Measurements from ENCODE around the gene SMARCC2. TPM values are rescaled to one million over a fixed set of nuclear protein-coding genes. Genes with fewer than 3 reads are reported as not detected.

SMARCC2 gene
- total and polyA plus RNA-seq, 5 donors, result 28.6 to 94.6 (median 70.1) TPM

- intact Hi-C loops (cut with DNase I), result loop anchor here in 2 of 4 donors (2.0 to 10.0 kb wide), 3 partner anchors 29 to 333 kb away; partner anchors contain the start of genes MYL6 (in 1 of the 2) and SMARCC2 (in 1 of the 2)
- H3K4me3 ChIP-seq (ENCODE audit: low read length), result peak overlapping the region; percentile 76
- H3K27me3 ChIP-seq (ENCODE audit: control insufficient read depth, insufficient read depth), result no peaks in the 10 kb centered on the region
- ATAC-seq (peak; percentile 57 to 68), DNase-seq (peak; percentile 76 to 90 (median 88))
- peak overlapping the region; percentile 85 for H3K27ac ChIP-seq (ENCODE audit: low read length)
- WGBS, result 2% methylated on average over 29 of the region's 29 CpGs
- no peaks in the 10 kb centered on the region for H3K4me1 ChIP-seq (ENCODE audit: control insufficient read depth, insufficient read depth, low read length)
- H3K9me3 ChIP-seq (ENCODE audit: control insufficient read depth, low read length), result no peaks in the 10 kb centered on the region
Measured at GRCh38 chr12:56129206-56129941, 59.9 kb downstream of the SMARCC2 start.

DNA sequence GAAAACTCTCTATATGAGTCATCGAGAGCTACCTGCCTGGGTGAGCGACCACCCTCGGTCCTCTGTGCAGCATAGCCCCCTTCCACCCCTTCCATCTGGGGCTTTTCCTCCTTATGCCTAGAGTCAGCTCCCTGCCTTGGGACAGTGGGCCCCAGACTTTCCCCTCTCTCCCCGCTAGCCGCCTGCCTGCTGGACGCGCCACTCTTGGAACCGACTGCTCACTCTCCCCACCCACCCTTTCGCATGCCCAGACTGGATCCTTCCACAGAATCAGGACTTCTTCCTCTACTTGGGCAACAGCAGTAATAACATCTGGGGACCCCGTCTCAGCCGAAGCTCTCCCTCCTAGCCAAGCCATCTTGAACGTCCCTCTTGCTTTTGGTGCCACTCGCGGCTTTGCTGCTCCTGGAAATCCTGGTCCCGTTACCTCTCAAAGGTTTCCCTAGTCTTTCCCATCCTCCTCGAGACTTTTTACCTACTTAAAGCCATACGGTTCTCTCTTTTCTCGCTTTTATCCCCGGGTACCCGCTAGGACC, 60.5 kb downstream of the SMARCC2 start:
- peak overlapping the region; percentile 76 for H3K4me3 ChIP-seq (ENCODE audit: low read length)
- ATAC-seq, result peak; percentile 17 to 31
- intact Hi-C loops (cut with DNase I), result loop anchor here in 2 of 4 donors (2.0 to 10.0 kb wide), 3 partner anchors 30 to 334 kb away; partner anchors contain the start of genes MYL6 (in 1 of the 2) and SMARCC2 (in 1 of the 2)
- WGBS, result 0% methylated on average over 20 of the region's 20 CpGs
- H3K9me3 ChIP-seq (ENCODE audit: control insufficient read depth, low read length), result no peaks in the 10 kb centered on the region
- H3K27me3 ChIP-seq (ENCODE audit: control insufficient read depth, insufficient read depth), result no peaks in the 10 kb centered on the region
- peak; percentile 46 to 75 (median 72) for DNase-seq
- H3K27ac ChIP-seq (ENCODE audit: low read length), result peak overlapping the region; percentile 85
- H3K4me1 ChIP-seq (ENCODE audit: control insufficient read depth, insufficient read depth, low read length), result no peaks in the 10 kb centered on the region

DNA sequence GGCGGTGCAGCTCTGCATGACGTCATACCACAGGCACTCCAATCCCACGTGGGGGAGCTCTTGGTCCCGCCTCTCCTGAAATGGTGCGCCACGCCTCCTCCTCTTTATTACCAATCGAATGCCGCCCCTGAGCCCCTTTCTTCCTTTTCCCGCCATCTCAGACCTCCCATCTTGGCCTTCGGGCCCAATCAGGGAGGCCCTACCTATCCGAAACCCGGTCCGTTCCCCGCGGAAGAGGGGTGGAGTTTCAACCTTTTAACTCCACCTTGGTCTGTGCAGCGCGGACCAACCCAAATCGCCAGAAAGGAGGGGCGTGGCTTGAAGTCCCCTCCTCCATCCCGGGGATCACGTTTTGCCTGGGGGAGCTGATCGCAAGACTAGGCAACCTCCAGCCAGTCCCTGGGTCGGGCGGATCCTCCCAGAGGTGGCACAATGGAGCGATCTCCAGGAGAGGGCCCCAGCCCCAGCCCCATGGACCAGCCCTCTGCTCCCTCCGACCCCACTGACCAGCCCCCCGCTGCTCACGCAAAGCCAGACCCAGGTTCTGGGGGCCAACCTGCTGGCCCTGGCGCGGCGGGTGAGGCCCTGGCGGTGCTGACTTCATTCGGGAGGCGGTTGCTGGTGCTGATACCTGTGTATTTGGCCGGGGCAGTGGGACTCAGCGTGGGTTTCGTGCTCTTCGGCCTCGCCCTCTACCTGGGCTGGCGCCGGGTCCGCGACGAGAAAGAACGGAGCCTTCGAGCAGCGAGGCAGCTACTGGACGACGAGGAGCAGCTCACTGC, 61.2 kb downstream of the SMARCC2 start, which contains the start of gene ESYT1:
TSS of gene ESYT1 (plus strand) at position 380 of the 782 bp plus-strand sequence. CDS start at position 433, 53 bp downstream.
- intact Hi-C loops (cut with DNase I), result loop anchor here in 2 of 4 donors (2.0 to 10.0 kb wide), 3 partner anchors 31 to 334 kb away; partner anchors contain the start of genes MYL6 (in 1 of the 2) and SMARCC2 (in 1 of the 2)
- peak within 1 kb of the TSS; percentile 76 for H3K4me3 ChIP-seq (ENCODE audit: low read length)
- H3K27me3 ChIP-seq (ENCODE audit: control insufficient read depth, insufficient read depth), result no peaks in the 10 kb centered on the region
- ATAC-seq, result peak; percentile 96 to 97
- H3K4me1 ChIP-seq (ENCODE audit: control insufficient read depth, insufficient read depth, low read length), result no peaks in the 10 kb centered on the region
- under 1% methylated on average over 49 of the region's 49 CpGs for WGBS
- peak within 1 kb of the TSS; percentile 85 for H3K27ac ChIP-seq (ENCODE audit: low read length)
- peak; percentile 98 to 99 (median 99) for DNase-seq
- H3K9me3 ChIP-seq (ENCODE audit: control insufficient read depth, low read length), result no peaks in the 10 kb centered on the region

DNA sequence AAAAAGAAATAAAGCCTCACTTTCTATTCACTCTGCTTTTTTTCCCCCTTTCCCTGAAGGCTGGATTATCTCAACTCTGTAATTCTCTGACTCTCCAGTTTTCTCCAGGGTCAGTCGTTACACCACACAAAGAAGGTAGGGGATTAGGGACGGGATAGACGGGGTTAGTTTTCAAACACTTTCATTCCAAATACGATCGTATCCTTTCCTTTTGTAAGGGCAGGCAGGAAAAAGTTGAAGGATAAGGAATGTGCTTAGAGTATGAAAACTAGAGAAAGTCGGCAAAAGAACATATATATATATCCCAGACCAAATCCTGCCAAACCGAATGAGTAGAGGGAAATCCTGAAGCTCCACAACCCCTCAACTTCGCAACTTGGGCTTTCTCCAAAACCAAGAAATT, 61.8 kb downstream of the SMARCC2 start:
- H3K27ac ChIP-seq (ENCODE audit: low read length), result peak overlapping the region; percentile 50
- ATAC-seq (no peak), DNase-seq (no peak)
- H3K4me3 ChIP-seq (ENCODE audit: low read length), result peak overlapping the region; percentile 43
- intact Hi-C loops (cut with DNase I), result loop anchor here in 2 of 4 donors (5.0 to 10.0 kb wide), 2 partner anchors 57 to 335 kb away; partner anchors contain the start of gene SMARCC2 (in 1 of the 2)
- under 1% methylated on average over 8 of the region's 8 CpGs for WGBS
- no peaks in the 10 kb centered on the region for H3K4me1 ChIP-seq (ENCODE audit: control insufficient read depth, insufficient read depth, low read length)
- H3K27me3 ChIP-seq (ENCODE audit: control insufficient read depth, insufficient read depth), result no peaks in the 10 kb centered on the region
- no peaks in the 10 kb centered on the region for H3K9me3 ChIP-seq (ENCODE audit: control insufficient read depth, low read length)

- 44% methylated on average over 3 of the region's 3 CpGs for WGBS
- Histone ChIP-seq H3K27ac (ENCODE audit: low read length) (peak overlapping the region; percentile 34), H3K27me3 (ENCODE audit: control insufficient read depth, insufficient read depth) (no peaks in the 10 kb centered on the region), H3K4me3 (ENCODE audit: low read length) (peak overlapping the region; percentile 43), H3K4me1 (ENCODE audit: control insufficient read depth, insufficient read depth, low read length) (no peaks in the 10 kb centered on the region), H3K9me3 (ENCODE audit: control insufficient read depth, low read length) (no peaks in the 10 kb centered on the region)
- ATAC-seq, result no peak
- intact Hi-C loops (cut with DNase I), result loop anchor here in 2 of 4 donors (5.0 to 10.0 kb wide), 2 partner anchors 58 to 336 kb away; partner anchors contain the start of gene SMARCC2 (in 1 of the 2)
- DNase-seq, result no peak
Measured at GRCh38 chr12:56126732-56127239, 62.5 kb downstream of the SMARCC2 start.

GRCh38 chr12:56124133-56124532, 65.2 kb downstream of the SMARCC2 start:
- ATAC-seq (no peak), DNase-seq (no peak)
- intact Hi-C loops (cut with DNase I), result loop anchor here in 3 of 4 donors (5.0 to 10.0 kb wide), 3 partner anchors 38 to 63 kb away; partner anchors contain the start of gene SMARCC2 (in 2 of the 3)
- H3K4me1 ChIP-seq (ENCODE audit: control insufficient read depth, insufficient read depth, low read length), result no peaks in the 10 kb centered on the region
- no peaks in the 10 kb centered on the region for H3K9me3 ChIP-seq (ENCODE audit: control insufficient read depth, low read length)
- H3K27me3 ChIP-seq (ENCODE audit: control insufficient read depth, insufficient read depth), result no peaks in the 10 kb centered on the region
- H3K4me3 ChIP-seq (ENCODE audit: low read length), result no peak overlapping the region
- WGBS, result 85% methylated on average over 4 of the region's 4 CpGs
- no peak overlapping the region for H3K27ac ChIP-seq (ENCODE audit: low read length)

DNA sequence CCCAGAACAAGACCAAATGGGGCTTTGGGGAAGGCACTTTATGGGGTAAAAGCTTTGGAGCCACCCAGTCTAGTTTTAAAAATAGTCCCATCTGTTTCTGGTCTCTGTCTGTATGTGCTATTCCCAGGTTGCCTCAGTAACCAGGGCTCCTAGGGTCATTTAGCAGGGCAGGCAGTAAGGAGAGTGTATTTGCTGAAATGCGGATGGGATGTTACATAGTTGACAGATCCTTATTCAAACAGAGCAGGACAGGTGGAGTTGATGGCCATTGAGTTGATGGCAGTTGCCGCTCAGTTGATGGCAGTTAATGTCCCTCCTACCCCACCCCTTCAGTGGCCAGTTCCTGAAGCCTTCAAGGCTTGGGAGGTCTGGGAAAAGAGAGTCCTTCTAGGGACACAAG, 66.6 kb downstream of the SMARCC2 start:
- Histone ChIP-seq H3K4me1 (ENCODE audit: control insufficient read depth, insufficient read depth, low read length) (peaks cover 4% of the 10 kb centered on the region), H3K27me3 (ENCODE audit: control insufficient read depth, insufficient read depth) (no peaks in the 10 kb centered on the region), H3K9me3 (ENCODE audit: control insufficient read depth, low read length) (no peaks in the 10 kb centered on the region), H3K4me3 (ENCODE audit: low read length) (no peak overlapping the region), H3K27ac (ENCODE audit: low read length) (no peak overlapping the region)
- 77% methylated on average over 2 of the region's 2 CpGs for WGBS
- DNase-seq (no peak), ATAC-seq (no peak)
- intact Hi-C loops (cut with DNase I), result loop anchor here in 3 of 4 donors (5.0 to 10.0 kb wide), 3 partner anchors 40 to 65 kb away; partner anchors contain the start of gene SMARCC2 (in 2 of the 3)

DNA sequence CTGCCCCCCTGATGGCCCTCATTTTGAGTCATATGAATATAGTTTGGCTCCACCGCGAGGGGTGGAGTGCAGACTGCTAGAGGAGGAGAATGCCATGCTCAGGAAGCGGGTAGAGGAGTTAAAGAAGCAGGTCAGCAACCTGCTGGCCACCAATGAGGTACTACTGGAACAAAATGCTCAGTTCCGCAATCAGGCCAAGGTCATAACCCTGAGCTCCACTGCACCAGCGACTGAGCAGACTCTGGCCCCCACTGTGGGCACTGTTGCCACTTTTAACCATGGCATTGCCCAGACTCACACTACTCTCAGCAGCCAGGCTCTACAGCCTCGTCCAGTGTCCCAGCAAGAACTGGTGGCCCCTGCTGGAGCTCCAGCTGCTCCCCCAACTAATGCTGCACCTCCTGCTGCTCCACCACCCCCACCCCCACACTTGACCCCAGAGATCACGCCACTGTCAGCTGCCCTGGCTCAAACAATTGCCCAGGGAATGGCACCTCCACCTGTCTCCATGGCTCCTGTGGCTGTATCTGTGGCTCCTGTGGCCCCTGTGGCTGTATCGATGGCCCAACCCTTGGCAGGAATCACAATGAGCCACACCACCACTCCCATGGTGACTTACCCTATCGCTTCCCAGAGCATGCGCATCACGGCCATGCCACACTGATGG, 67.9 kb downstream of the SMARCC2 start:
- intact Hi-C loops (cut with DNase I), result loop anchor here in 3 of 4 donors (5.0 to 10.0 kb wide), 3 partner anchors 41 to 66 kb away; partner anchors contain the start of gene SMARCC2 (in 2 of the 3)
- Histone ChIP-seq H3K4me3 (ENCODE audit: low read length) (no peak overlapping the region), H3K27ac (ENCODE audit: low read length) (no peak overlapping the region), H3K4me1 (ENCODE audit: control insufficient read depth, insufficient read depth, low read length) (peaks cover 4% of the 10 kb centered on the region), H3K27me3 (ENCODE audit: control insufficient read depth, insufficient read depth) (no peaks in the 10 kb centered on the region), H3K9me3 (ENCODE audit: control insufficient read depth, low read length) (no peaks in the 10 kb centered on the region)
- ATAC-seq (no peak), DNase-seq (no peak)
- WGBS, result 87% methylated on average over 11 of the region's 11 CpGs

- DNase-seq, result peak in 2 of 3 donors; percentile 60 to 62
Measured at GRCh38 chr12:56120158-56120846, 69.0 kb downstream of the SMARCC2 start.

More at GRCh38 chr12:56120158-56120846, 69.0 kb downstream of the SMARCC2 start:
- ATAC-seq, result no peak
- Histone ChIP-seq H3K4me3 (ENCODE audit: low read length) (no peak overlapping the region), H3K27me3 (ENCODE audit: control insufficient read depth, insufficient read depth) (no peaks in the 10 kb centered on the region), H3K4me1 (ENCODE audit: control insufficient read depth, insufficient read depth, low read length) (peaks cover 6% of the 10 kb centered on the region), H3K9me3 (ENCODE audit: control insufficient read depth, low read length) (no peaks in the 10 kb centered on the region), H3K27ac (ENCODE audit: low read length) (no peak overlapping the region)
- intact Hi-C loops (cut with DNase I), result loop anchor here in 3 of 4 donors (5.0 to 10.0 kb wide), 3 partner anchors 42 to 67 kb away; partner anchors contain the start of gene SMARCC2 (in 2 of the 3)
- 86% methylated on average over 17 of the region's 17 CpGs for WGBS

Data from right cardiac atrium (tissue), 5 donors.